ENCODE measurements around the gene SND1.
"Not testable (repeated sequence)": the region's sequence is repeated elsewhere in the genome, so short reads cannot be mapped to it uniquely, and the experiment has no call there.

SND1 gene

GRCh38 chr7:127896659-127897058 is 244.7 kb downstream of the SND1 start:
- no peak for DNase-seq

- DNase-seq, result no peak
Observed at GRCh38 chr7:127897704-127898454, 245.9 kb downstream of the SND1 start.

- no peak for DNase-seq
Observed at GRCh38 chr7:127899411-127899810, 247.4 kb downstream of the SND1 start.

GRCh38 chr7:127900141-127900540 is 248.1 kb downstream of the SND1 start:
- no peak for DNase-seq

- DNase-seq, result no peak
Observed at GRCh38 chr7:127900732-127901685, 249.0 kb downstream of the SND1 start.

- DNase-seq, result no peak
Observed at GRCh38 chr7:127901895-127902703, 250.1 kb downstream of the SND1 start.

GRCh38 chr7:127902753-127903152 is 250.8 kb downstream of the SND1 start:
- DNase-seq, result not testable (repeated sequence)

GRCh38 chr7:127903892-127904669 is 252.1 kb downstream of the SND1 start:
- DNase-seq, result no peak

- no peak for DNase-seq
Observed at GRCh38 chr7:127904670-127904985, 252.6 kb downstream of the SND1 start.

- DNase-seq, result no peak
Observed at GRCh38 chr7:127905021-127905420, 253.0 kb downstream of the SND1 start.

GRCh38 chr7:127905491-127906330 is 253.7 kb downstream of the SND1 start:
- no peak for DNase-seq

GRCh38 chr7:127907110-127908040 is 255.4 kb downstream of the SND1 start:
- no peak for DNase-seq

- no peak for DNase-seq
Observed at GRCh38 chr7:127908430-127909258, 256.6 kb downstream of the SND1 start.

GRCh38 chr7:127909424-127910152 is 257.6 kb downstream of the SND1 start:
- no peak for DNase-seq

GRCh38 chr7:127910670-127911069 is 258.7 kb downstream of the SND1 start:
- no peak for DNase-seq

- no peak for DNase-seq
Observed at GRCh38 chr7:127911968-127912511, 260.0 kb downstream of the SND1 start.

- DNase-seq, result no peak
Observed at GRCh38 chr7:127912901-127913300, 260.9 kb downstream of the SND1 start.

- DNase-seq, result no peak
Observed at GRCh38 chr7:127913686-127914085, 261.7 kb downstream of the SND1 start.

All from right hindlimb (tissue), 1 donor.